Superior temporal gyrus (tissue), 1 donor: ENCODE measurements around the gene CSF1R.

ENCODE experiments used
- DNase-seq: peaks from one replicate; pipeline ENCODE4 v3.0.0-alpha.2; 2016; ENCODE audit errors: extremely low spot score

CSF1R gene

GRCh38 chr5:150120617-150121447, 34.5 kb upstream of the CSF1R start:
- no peak for DNase-seq

GRCh38 chr5:150120062-150120441, 33.7 kb upstream of the CSF1R start:
- no peak for DNase-seq

- no peak for DNase-seq
These were observed 33.2 kb upstream of the CSF1R start for GRCh38 chr5:150119421-150120061.

GRCh38 chr5:150118561-150119229, 32.3 kb upstream of the CSF1R start:
- DNase-seq = no peak

GRCh38 chr5:150117945-150118560, 31.7 kb upstream of the CSF1R start:
- DNase-seq = no peak

- DNase-seq = no peak
These were observed 30.5 kb upstream of the CSF1R start for GRCh38 chr5:150116667-150117400.

- no peak for DNase-seq
These were observed 28.5 kb upstream of the CSF1R start for GRCh38 chr5:150114773-150115408.

GRCh38 chr5:150114102-150114641, 27.8 kb upstream of the CSF1R start:
- no peak for DNase-seq

- no peak for DNase-seq
These were observed 26.8 kb upstream of the CSF1R start for GRCh38 chr5:150113047-150113744.

- DNase-seq = no peak
These were observed 26.1 kb upstream of the CSF1R start for GRCh38 chr5:150112201-150113046.

GRCh38 chr5:150111122-150111521, 24.8 kb upstream of the CSF1R start:
- DNase-seq = no peak

- no peak for DNase-seq
These were observed 23.6 kb upstream of the CSF1R start for GRCh38 chr5:150109921-150110320.

- no peak for DNase-seq
These were observed 22.6 kb upstream of the CSF1R start for GRCh38 chr5:150108711-150109514.

- no peak for DNase-seq
These were observed 21.6 kb upstream of the CSF1R start for GRCh38 chr5:150107909-150108447.

GRCh38 chr5:150106674-150107426, 20.5 kb upstream of the CSF1R start:
- no peak for DNase-seq

- DNase-seq = no peak
These were observed 19.7 kb upstream of the CSF1R start for GRCh38 chr5:150105928-150106615.

GRCh38 chr5:150104550-150104870, 18.2 kb upstream of the CSF1R start:
- DNase-seq = no peak
